HepG2 (cell line): ENCODE measurements around the gene SPATA13. TPM values are rescaled to one million over a fixed set of nuclear protein-coding genes. Genes with fewer than 3 reads are reported as not detected.

Experiments
- BRD4 ChIP-seq: sonication (generic); formaldehyde crosslinking; IDR thresholded peaks from 2 replicates; pipeline ENCODE4 v1.4.0; 2020; ENCODE audit warnings: missing genetic modification reagents
- FOXK1 ChIP-seq: sonication (generic); formaldehyde crosslinking; IDR thresholded peaks from 2 replicates; pipeline ENCODE4 v1.4.0; 2020; ENCODE audit warnings: low read depth, missing genetic modification reagents, borderline replicate concordance
- HOXA7 ChIP-seq: sonication (generic); formaldehyde crosslinking; IDR thresholded peaks from 2 replicates; pipeline ENCODE4 v1.8.1; 2022; ENCODE audit warnings: mild to moderate bottlenecking, missing genetic modification reagents, moderate library complexity
- KAT8 ChIP-seq: IDR thresholded peaks from 2 replicates; pipeline ENCODE4 v1.6.1; 2016; ENCODE audit warnings: missing genetic modification reagents, missing compliant biosample characterization
- KLF9 ChIP-seq: IDR thresholded peaks from 2 replicates; pipeline ENCODE4 v1.6.1; 2016; ENCODE audit warnings: low read depth
- KMT2A ChIP-seq: sonication (generic); formaldehyde crosslinking; IDR thresholded peaks from 2 replicates; pipeline ENCODE4 v1.4.0; 2020; ENCODE audit warnings: missing genetic modification reagents
- NCOA1 ChIP-seq: sonication (generic); formaldehyde crosslinking; IDR thresholded peaks from 2 replicates; pipeline ENCODE4 v1.9.0; 2021; ENCODE audit warnings: missing genetic modification reagents
- NFE2L2 ChIP-seq: fragments of 150-350 bp; IDR thresholded peaks from 2 replicates; pipeline ENCODE4 v1.6.1; 2014; ENCODE audit warnings: low read length
- TARDBP ChIP-seq: sonication (generic); formaldehyde crosslinking; IDR thresholded peaks from 2 replicates; pipeline ENCODE4 v1.8.0; 2022; ENCODE audit warnings: mild to moderate bottlenecking, missing genetic modification reagents
- TBL1XR1 ChIP-seq: fragments of 150-350 bp; IDR thresholded peaks from 2 replicates; pipeline ENCODE4 v1.6.1; 2014; ENCODE audit warnings: borderline replicate concordance, low read length; ENCODE audit not compliant: partially characterized antibody
- TCF7 ChIP-seq: sonication (generic); IDR thresholded peaks from 2 replicates; pipeline ENCODE4 v1.6.1; 2016; ENCODE audit warnings: antibody characterized with exemption, low read depth
- TGIF2 ChIP-seq: IDR thresholded peaks from 2 replicates; pipeline ENCODE4 v1.6.1; 2016; ENCODE audit warnings: control low read depth, missing compliant biosample characterization
- ZFP36L2 ChIP-seq: sonication (generic); formaldehyde crosslinking; IDR thresholded peaks from 2 replicates; pipeline ENCODE4 v1.4.0; 2020; ENCODE audit warnings: missing genetic modification reagents
- ZFYVE20 ChIP-seq: sonication (generic); formaldehyde crosslinking; IDR thresholded peaks from 2 replicates; pipeline ENCODE4 v1.8.0; 2023; ENCODE audit warnings: low read depth, mild to moderate bottlenecking, moderate library complexity, missing genetic modification reagents, borderline replicate concordance
- ZNF24 ChIP-seq: fragments of 450-650 bp; IDR thresholded peaks from 2 replicates; pipeline ENCODE4 v1.6.1; 2017; ENCODE audit warnings: antibody characterized with exemption, mild to moderate bottlenecking
- ZNF264 ChIP-seq: sonication (generic); formaldehyde crosslinking; IDR thresholded peaks from 2 replicates; pipeline ENCODE4 v1.4.0; 2020; ENCODE audit warnings: missing genetic modification reagents
- ZNF33B ChIP-seq: sonication (generic); formaldehyde crosslinking; IDR thresholded peaks from 2 replicates; pipeline ENCODE4 v1.5.1; 2020; ENCODE audit warnings: mild to moderate bottlenecking, missing genetic modification reagents
- ZNF558 ChIP-seq: sonication (generic); formaldehyde crosslinking; IDR thresholded peaks from 2 replicates; pipeline ENCODE4 v1.9.0; 2022; ENCODE audit warnings: mild to moderate bottlenecking, missing genetic modification reagents, borderline replicate concordance
- ZNF614 ChIP-seq: IDR thresholded peaks from 2 replicates; pipeline ENCODE4 v1.6.1; 2018; ENCODE audit warnings: missing biosample characterization, missing genetic modification reagents, inconsistent platforms, borderline replicate concordance
- polyA plus RNA-seq, 8 experiments: library from polyadenylated mRNA; depleted of rRNA in 3 of 8; stranded (reverse) in 7 of 8; unstranded in 1 of 8; fragments of >200 nt; fragmentation: Illumina TruSeq in 4 of 8; extraction: Trizol in 4 of 8; gene quantifications; 2 replicates each; pipeline versions ENCODE4 v1.2.1 to v1.2.3, GENCODE V29; 2011 to 2016; ENCODE audit warnings: low read depth in 4 of 8, missing spikeins in 1 of 8, mixed read lengths in 1 of 8; ENCODE audit not compliant: insufficient read depth in 1 of 8
- total RNA-seq, 5 experiments: library from RNA; depleted of rRNA; stranded (reverse); fragments of >200 nt; fragmentation: Illumina TruSeq; extraction: Trizol; gene quantifications; 2 replicates each; pipeline ENCODE4 v1.2.3, GENCODE V29; 2016; ENCODE audit warnings: low read depth in 1 of 5
- TF ChIP-seq, protein P1 (sequence below): sonication (generic); formaldehyde crosslinking; IDR thresholded peaks from 2 replicates; pipeline ENCODE4 v1.8.0; 2022; ENCODE audit warnings: missing genetic modification reagents, mild to moderate bottlenecking, borderline replicate concordance
- TF ChIP-seq, protein P2 (sequence below): sonication (generic); formaldehyde crosslinking; IDR thresholded peaks from 2 replicates; pipeline ENCODE4 v1.4.0; 2020; ENCODE audit warnings: mild to moderate bottlenecking, missing genetic modification reagents
- TF ChIP-seq, protein P3 (sequence below), 2 experiments: sonication (generic) in 1 of 2; formaldehyde crosslinking in 1 of 2; IDR thresholded peaks; 2 replicates each; pipeline versions ENCODE4 v1.5.1 to v1.6.1; 2011 to 2020; ENCODE audit warnings: borderline replicate concordance in 1 of 2, low read depth in 1 of 2, low read length in 1 of 2, mild to moderate bottlenecking in 1 of 2, missing genetic modification reagents in 1 of 2, moderate library complexity in 1 of 2
- TF ChIP-seq, protein P4 (sequence below): sonication (generic); formaldehyde crosslinking; IDR thresholded peaks from 2 replicates; pipeline ENCODE4 v1.4.0; 2020; ENCODE audit warnings: mild to moderate bottlenecking, missing genetic modification reagents

SPATA13 gene
- total and polyA plus RNA-seq, 2 of the 13 experiments (the other 11 are each of a cell fraction or from before 2014, with no cell fraction given): 11.3 to 14.2 TPM

DNA sequence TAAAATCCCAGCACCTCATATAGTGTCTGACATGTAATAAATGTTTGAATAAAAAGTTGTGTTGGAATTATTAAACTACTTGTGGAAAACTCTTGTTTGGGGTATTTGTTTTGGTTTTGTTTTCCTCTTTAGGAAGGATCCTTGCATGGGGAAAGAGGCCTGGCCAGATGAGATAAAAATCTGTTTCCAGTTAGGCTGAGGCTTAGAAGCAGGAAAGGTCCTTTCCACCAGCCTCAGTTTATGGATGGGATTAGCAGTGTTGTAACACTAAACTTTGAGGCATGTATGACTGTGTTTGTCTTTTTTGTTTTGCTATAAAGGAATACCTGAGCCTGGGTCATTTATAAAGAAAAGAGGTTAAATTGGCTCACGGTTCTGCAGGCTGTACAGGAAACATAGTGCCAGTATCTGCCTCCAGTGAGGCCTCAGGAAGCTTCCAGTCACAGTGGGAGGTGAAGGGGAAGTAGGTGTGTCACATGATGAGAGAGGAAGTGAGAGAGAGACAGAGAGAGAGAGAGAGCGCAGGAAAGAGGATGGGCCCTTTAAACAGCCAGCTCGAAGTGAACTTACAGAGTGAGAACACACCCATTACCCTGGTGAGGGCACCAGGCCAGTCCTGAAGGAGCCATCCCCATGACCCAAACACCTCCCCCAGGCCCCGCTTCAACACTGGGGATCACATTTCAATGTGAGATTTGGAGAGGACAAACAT is 21.6 kb downstream of the SPATA13 start (continued):
- TF ChIP-seq ZNF558 (CRISPR knock-in tag) (no peak), NFE2L2 (no peak), ZNF264 (CRISPR knock-in tag) (no peak; the same call in 1 of the 2 replicates), TARDBP (CRISPR knock-in tag) (no peak; the same call in 1 of the 2 replicates), ZNF33B (CRISPR knock-in tag) (no peak), TCF7 (no peak), BRD4 (CRISPR knock-in tag) (0 out of 2 replicates have a peak, but pooled peaks have one; percentile 34), NCOA1 (CRISPR knock-in tag) (no peak), KAT8 (CRISPR knock-in tag) (0 out of 2 replicates have a peak, but pooled peaks have one; percentile 44), ZFYVE20 (no peak), TBL1XR1 (no peak), TGIF2 (CRISPR knock-in tag) (no peak), ZNF24 (no peak), KMT2A (CRISPR knock-in tag) (no peak), ZNF614 (CRISPR knock-in tag) (no peak), FOXK1 (CRISPR knock-in tag) (0 out of 2 replicates have a peak, but pooled peaks have one; percentile 11), HOXA7 (CRISPR knock-in tag) (no peak), ZFP36L2 (CRISPR knock-in tag) (no peak), KLF9 (CRISPR knock-in tag) (no peak)
- TF ChIP-seq, protein P1, sequence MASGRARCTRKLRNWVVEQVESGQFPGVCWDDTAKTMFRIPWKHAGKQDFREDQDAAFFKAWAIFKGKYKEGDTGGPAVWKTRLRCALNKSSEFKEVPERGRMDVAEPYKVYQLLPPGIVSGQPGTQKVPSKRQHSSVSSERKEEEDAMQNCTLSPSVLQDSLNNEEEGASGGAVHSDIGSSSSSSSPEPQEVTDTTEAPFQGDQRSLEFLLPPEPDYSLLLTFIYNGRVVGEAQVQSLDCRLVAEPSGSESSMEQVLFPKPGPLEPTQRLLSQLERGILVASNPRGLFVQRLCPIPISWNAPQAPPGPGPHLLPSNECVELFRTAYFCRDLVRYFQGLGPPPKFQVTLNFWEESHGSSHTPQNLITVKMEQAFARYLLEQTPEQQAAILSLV (CRISPR knock-in tag): no peak
- TF ChIP-seq, protein P2, sequence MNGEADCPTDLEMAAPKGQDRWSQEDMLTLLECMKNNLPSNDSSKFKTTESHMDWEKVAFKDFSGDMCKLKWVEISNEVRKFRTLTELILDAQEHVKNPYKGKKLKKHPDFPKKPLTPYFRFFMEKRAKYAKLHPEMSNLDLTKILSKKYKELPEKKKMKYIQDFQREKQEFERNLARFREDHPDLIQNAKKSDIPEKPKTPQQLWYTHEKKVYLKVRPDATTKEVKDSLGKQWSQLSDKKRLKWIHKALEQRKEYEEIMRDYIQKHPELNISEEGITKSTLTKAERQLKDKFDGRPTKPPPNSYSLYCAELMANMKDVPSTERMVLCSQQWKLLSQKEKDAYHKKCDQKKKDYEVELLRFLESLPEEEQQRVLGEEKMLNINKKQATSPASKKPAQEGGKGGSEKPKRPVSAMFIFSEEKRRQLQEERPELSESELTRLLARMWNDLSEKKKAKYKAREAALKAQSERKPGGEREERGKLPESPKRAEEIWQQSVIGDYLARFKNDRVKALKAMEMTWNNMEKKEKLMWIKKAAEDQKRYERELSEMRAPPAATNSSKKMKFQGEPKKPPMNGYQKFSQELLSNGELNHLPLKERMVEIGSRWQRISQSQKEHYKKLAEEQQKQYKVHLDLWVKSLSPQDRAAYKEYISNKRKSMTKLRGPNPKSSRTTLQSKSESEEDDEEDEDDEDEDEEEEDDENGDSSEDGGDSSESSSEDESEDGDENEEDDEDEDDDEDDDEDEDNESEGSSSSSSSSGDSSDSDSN (CRISPR knock-in tag): no peak
- TF ChIP-seq, protein P3, sequence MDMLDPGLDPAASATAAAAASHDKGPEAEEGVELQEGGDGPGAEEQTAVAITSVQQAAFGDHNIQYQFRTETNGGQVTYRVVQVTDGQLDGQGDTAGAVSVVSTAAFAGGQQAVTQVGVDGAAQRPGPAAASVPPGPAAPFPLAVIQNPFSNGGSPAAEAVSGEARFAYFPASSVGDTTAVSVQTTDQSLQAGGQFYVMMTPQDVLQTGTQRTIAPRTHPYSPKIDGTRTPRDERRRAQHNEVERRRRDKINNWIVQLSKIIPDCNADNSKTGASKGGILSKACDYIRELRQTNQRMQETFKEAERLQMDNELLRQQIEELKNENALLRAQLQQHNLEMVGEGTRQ (IDR thresholded peaks at IDR 0.05; ENCODE audit: low read depth, low read length): 0 out of 2 replicates have a peak, but pooled peaks have one; percentile 35
- TF ChIP-seq, protein P3 (CRISPR knock-in tag; IDR thresholded peaks at IDR 0.05; ENCODE audit: borderline replicate concordance): peak; percentile 72; the same call in 1 of the 2 replicates
- TF ChIP-seq, protein P4, sequence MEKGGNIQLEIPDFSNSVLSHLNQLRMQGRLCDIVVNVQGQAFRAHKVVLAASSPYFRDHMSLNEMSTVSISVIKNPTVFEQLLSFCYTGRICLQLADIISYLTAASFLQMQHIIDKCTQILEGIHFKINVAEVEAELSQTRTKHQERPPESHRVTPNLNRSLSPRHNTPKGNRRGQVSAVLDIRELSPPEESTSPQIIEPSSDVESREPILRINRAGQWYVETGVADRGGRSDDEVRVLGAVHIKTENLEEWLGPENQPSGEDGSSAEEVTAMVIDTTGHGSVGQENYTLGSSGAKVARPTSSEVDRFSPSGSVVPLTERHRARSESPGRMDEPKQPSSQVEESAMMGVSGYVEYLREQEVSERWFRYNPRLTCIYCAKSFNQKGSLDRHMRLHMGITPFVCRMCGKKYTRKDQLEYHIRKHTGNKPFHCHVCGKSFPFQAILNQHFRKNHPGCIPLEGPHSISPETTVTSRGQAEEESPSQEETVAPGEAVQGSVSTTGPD (CRISPR knock-in tag): no peak
